Measurements from ENCODE around the gene NAA40. TPM values are rescaled to one million over a fixed set of nuclear protein-coding genes. Genes with fewer than 3 reads are reported as not detected.

Gene NAA40
- polyA plus RNA-seq, 3 donors, result 28.1 to 46.4 (median 42.4) TPM

- DNase-seq, result no peak
These were observed 67.6 kb downstream of the NAA40 start for GRCh38 chr11:64006398-64006797.

Other genes starting within 250 kb of the NAA40 start
- 10 to 100 TPM; 42.9 to 52.7 (median 50.6) TPM for gene ZFTA, start 170.2 kb upstream of the NAA40 start, polyA plus RNA-seq (ENCODE audit: insufficient read length in 3 of 3)
- 10 to 100 TPM; 37.7 to 43.1 (median 39.0) TPM for gene SPINDOC, start 125.5 kb upstream of the NAA40 start, polyA plus RNA-seq (ENCODE audit: insufficient read length in 3 of 3)
- gene MARK2, start 99.9 kb upstream of the NAA40 start, polyA plus RNA-seq (ENCODE audit: insufficient read length in 3 of 3), result 10 to 100 TPM; 35.5 to 36.7 (median 35.8) TPM
- 10 to 100 TPM; 11.4 to 16.8 (median 15.4) TPM for gene RCOR2, start 21.8 kb upstream of the NAA40 start, polyA plus RNA-seq (ENCODE audit: insufficient read length in 3 of 3)
- 100 to 1,000 TPM; 264 to 345 (median 336) TPM for gene COX8A, start 35.6 kb downstream of the NAA40 start, polyA plus RNA-seq (ENCODE audit: insufficient read length in 3 of 3)
- gene OTUB1, start 47.4 kb downstream of the NAA40 start, polyA plus RNA-seq (ENCODE audit: insufficient read length in 3 of 3), result 100 to 1,000 TPM in 2 of 3 donors, 10 to 100 TPM in 1; 95.3 to 113 (median 110) TPM
- 1 to 10 TPM; 3.3 to 4.0 (median 3.4) TPM for gene FLRT1, start 96.9 kb downstream of the NAA40 start, polyA plus RNA-seq (ENCODE audit: insufficient read length in 3 of 3)
- 10 to 100 TPM; 15.2 to 18.9 (median 16.1) TPM for gene MACROD1, start 227.1 kb downstream of the NAA40 start, polyA plus RNA-seq (ENCODE audit: insufficient read length in 3 of 3)
- 100 to 1,000 TPM; 165 to 203 (median 189) TPM for gene STIP1, start 247.2 kb downstream of the NAA40 start, polyA plus RNA-seq (ENCODE audit: insufficient read length in 3 of 3)